NCI-H446 treated with DMSO at 0.1 percent for 48 hours (cell line): ENCODE data around the gene SYNGR2.
A peak's percentile ranks its signal among the peaks of the same experiment; 100 is the strongest.

Experiments
- DNase-seq: peaks from one replicate; lab custom pipeline; 2025; lab: John Stamatoyannopoulos, UW

Gene SYNGR2

DNA sequence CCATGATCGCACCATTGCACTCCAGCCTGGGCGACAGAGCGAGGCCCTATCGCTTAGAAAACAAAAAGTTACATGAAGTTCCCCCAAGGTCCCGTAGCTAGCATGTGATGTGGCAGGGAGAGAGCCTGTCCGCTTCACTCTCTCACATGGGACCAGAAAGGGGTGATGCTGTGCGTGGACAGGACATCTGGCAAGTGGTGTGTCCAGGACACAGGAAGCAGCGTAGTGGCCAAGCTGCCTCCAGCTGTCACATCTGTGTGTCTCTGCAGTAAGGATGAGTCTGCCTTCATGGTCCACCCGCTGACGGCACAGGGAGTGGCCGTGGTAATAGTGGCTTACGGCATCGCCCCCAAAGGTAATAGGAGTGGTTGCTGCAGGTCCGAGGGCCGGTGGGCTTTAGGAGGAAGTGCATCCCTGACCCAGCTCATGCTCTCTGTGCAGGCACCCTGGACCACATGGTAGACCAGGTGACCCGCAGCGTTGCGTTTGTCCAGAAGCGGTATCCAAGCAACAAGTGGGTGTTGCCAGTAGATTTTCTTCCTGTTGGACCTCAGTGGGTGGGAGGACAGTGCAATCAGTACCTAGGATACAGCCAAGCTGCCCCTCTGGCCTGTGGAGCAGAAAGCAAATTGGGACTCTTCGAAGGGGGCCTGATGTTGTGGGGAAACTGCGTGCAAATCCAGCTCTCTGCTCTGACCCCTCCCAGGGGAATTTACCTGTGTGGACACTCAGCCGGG, 36.2 kb downstream of the SYNGR2 start:
- no peak for DNase-seq

DNA sequence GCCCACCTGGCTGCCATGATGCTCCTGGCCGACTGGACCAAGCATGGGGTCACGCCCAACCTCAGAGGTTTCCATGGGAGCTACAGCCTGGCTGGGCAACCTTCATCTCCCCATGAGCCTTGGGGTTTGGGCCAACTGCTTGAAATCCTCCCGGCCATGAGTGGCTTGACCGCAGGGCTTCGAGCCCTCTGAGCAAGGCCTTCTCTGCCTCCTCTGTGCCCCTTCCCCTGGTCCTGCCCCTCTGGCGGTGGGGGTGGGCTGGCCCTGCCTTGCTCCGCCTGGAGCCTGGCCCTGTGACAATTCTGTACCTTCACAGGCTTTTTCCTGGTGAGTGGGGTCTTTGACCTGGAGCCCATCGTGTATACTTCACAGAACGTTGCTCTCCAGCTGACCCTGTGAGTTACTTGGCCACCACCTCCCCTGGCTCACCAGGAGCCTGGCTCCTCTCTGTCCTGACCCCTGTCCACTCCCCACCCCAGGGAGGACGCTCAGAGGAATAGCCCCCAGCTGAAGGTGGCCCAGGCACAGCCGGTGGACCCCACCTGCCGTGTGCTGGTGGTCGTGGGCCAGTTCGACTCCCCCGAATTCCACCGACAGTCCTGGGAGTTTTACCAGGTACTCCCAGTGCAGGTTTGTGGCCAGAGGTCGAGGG, 36.9 kb downstream of the SYNGR2 start:
- DNase-seq = no peak

DNA sequence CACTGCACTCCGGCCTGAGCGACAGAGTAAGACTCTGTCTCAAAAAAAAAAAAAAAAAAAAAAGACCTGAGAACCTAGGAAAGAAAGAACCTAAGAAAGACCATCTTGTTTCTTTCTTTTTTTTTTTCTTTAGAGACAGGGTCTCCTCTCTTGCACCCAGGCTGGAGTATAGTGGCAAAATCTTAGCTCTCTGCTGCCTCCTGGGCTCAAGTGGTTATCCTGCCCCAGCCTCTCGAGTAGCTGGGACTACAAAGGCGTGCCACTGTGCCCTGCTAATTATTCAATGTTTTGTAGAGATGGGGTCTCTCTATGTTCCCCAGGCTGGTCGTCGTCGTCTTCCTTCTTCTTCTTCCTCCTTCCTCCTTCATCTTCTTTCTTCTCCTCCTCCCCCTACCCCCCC, 37.9 kb downstream of the SYNGR2 start:
- no peak for DNase-seq

DNA sequence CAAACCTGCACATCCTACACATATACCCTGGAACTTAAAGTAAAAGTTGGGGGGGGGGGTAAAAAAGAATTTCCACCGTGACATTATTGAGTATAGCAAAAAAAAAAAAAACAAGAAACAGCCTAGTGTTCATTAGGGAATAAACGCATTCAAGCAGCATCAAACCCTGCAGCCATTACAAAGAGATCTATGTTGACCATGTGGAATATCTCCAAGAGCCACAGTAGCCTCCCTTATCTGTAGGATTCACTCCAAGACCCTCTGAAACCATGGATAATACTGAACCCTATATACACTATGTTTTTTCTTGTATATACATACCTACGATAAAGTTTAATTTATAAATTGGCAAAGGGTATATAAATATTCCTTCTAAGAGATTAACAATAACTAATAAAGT, 40.1 kb downstream of the SYNGR2 start:
- DNase-seq = no peak

DNA sequence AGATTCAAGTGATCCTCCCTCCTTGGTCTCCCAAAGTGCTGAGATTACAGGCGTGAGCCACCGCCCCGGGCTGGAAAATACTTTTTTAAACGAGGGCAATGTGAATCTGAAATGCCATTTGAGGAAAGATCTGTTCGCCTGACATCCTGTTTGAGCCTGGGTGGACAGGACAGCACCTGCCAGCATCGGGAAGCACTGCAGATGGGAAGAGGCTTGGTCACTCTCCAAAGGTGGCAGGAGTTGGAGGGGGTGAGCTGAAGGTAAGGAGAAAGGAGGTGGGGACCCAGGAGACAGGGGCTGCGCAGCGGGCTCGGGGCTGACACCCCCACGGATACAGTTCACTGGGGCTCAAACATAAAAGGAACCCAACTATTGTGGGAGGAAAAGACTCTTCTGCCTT, 41.7 kb downstream of the SYNGR2 start:
- DNase-seq = no peak

GRCh38 chr17:78211032-78211431, 42.7 kb downstream of the SYNGR2 start:
- no peak for DNase-seq

GRCh38 chr17:78214016-78214705, 45.8 kb downstream of the SYNGR2 start, which contains the start of gene BIRC5:
Gene BIRC5 (plus strand): TSS chr17:78214253. CDS start chr17:78214317, 64 bp downstream.
- DNase-seq = peak; percentile 83

- no peak for DNase-seq
These were observed 46.3 kb downstream of the SYNGR2 start for GRCh38 chr17:78214706-78215061.

- DNase-seq = no peak
These were observed 51.2 kb downstream of the SYNGR2 start for GRCh38 chr17:78219396-78220150.
